ENCODE results near the gene ABCA3. TPM values are rescaled to one million over a fixed set of nuclear protein-coding genes. Genes with fewer than 3 reads are reported as not detected.
A peak's percentile ranks its signal among the peaks of the same experiment; 100 is the strongest.

Gene ABCA3
- total RNA-seq, 2 donors from 2014 or later, result 8.3 to 10.5 TPM

GRCh38 chr16:2337431-2338296 lies 2.9 kb downstream of the ABCA3 start:
- Mint-ChIP-seq H3K4me1 (peaks cover 13% of the 10 kb centered on the region), H3K27me3 (no peaks in the 10 kb centered on the region), H3K36me3 (ENCODE audit: low read depth) (peaks cover 2% of the 10 kb centered on the region), H3K27ac (no peak overlapping the region), H3K4me3 (peak overlapping the region; percentile 31)
- DNase-seq (no peak), ATAC-seq (no peak)
- H3K9me3 ChIP-seq (ENCODE audit: control insufficient read depth, low read length, poor library complexity, severe bottlenecking), result no peaks in the 10 kb centered on the region

DNA sequence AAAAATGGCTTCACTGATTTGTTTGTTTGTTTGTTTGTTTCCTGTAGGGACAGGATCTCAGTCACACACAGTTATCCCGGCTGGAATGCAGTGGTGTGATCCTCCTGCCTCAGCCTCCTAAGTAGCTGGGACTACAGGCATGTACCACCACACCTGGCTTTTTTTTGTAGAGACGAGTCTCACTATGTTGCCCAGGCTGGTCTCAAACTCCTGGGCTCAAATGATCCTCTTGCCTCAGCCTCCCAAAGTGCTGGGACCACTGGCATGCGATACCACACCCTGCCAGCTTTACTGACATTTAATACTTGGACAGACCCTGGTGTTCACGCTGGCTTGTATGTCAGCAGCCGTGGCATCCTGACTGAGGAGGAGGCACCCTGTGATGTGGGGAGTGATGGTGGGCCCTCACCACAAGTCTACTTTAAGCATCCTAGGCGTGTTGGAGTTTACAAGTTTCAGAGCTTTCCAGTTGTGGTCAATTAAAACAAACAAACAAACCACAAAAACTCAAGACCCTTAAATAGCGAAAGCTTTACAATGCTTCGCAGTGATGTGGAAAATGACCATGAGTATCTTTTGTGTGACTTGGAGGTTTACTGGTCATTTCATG lies 5.1 kb downstream of the ABCA3 start:
- peaks cover 10% of the 10 kb centered on the region for H3K4me1 Mint-ChIP-seq
- H3K9me3 ChIP-seq (ENCODE audit: control insufficient read depth, low read length, poor library complexity, severe bottlenecking), result no peaks in the 10 kb centered on the region
- no peaks in the 10 kb centered on the region for H3K36me3 Mint-ChIP-seq (ENCODE audit: low read depth)
- H3K27ac Mint-ChIP-seq, result no peak overlapping the region
- ATAC-seq, result no peak
- H3K27me3 Mint-ChIP-seq, result peaks cover 10% of the 10 kb centered on the region
- no peak overlapping the region for H3K4me3 Mint-ChIP-seq
- DNase-seq, result no peak

DNA sequence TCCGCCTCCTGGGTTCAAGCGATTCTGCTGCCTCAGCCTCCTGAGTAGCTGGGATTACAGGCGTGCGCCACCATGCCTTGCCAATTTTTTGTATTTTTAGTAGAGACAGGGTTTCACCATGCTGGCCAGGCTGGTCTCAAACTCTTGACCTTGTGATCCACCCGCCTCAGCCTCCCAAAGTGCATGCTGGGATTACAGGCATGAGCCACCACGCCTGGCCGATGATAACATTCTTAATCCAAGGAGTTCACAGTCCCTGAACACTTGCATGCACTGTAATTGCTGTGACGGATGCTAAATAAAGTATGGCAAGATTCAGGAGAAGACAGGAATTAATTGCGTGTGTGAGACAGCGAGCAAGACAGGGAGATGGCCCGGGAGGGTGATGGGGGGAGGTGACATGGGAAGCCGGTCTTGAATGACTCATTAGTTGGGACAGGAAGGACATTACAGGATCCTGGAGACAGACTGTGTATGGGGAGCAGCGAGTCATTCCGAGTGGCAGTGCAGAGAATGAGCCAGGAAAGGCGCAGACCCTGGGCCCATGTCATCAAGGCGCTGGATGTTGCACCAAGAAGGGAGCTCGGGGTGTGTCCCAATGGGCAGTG lies 6.7 kb downstream of the ABCA3 start:
- no peaks in the 10 kb centered on the region for H3K9me3 ChIP-seq (ENCODE audit: control insufficient read depth, low read length, poor library complexity, severe bottlenecking)
- Mint-ChIP-seq H3K4me3 (no peak overlapping the region), H3K27ac (no peak overlapping the region), H3K4me1 (peaks cover 3% of the 10 kb centered on the region), H3K27me3 (peaks cover 10% of the 10 kb centered on the region), H3K36me3 (ENCODE audit: low read depth) (no peaks in the 10 kb centered on the region)
- ATAC-seq (no peak), DNase-seq (no peak)

DNA sequence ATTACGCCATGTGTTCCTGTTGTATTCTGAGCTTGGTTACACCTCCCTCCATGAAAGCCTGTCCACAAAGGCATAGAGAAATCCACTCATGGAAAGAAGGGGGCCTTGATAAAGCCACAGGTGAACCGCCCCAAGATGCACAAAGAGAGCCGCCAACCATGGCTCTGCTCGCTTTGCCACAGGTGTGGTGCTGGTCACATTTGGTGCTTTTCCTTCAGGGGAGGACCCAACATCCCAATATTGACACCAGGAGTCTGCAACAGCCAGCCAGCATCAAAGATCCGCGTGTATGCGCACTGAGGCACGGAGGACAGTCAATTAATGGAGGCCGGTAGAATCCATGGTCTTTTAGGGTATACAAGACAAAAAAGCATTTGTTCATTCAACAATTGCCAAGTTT lies 7.3 kb downstream of the ABCA3 start:
- peaks cover 10% of the 10 kb centered on the region for H3K27me3 Mint-ChIP-seq
- peaks cover 3% of the 10 kb centered on the region for H3K4me1 Mint-ChIP-seq
- ATAC-seq (no peak), DNase-seq (no peak)
- no peak overlapping the region for H3K27ac Mint-ChIP-seq
- H3K4me3 Mint-ChIP-seq, result no peak overlapping the region
- H3K36me3 Mint-ChIP-seq (ENCODE audit: low read depth), result no peaks in the 10 kb centered on the region
- H3K9me3 ChIP-seq (ENCODE audit: control insufficient read depth, low read length, poor library complexity, severe bottlenecking), result no peaks in the 10 kb centered on the region

GRCh38 chr16:2331931-2332267 lies 8.6 kb downstream of the ABCA3 start:
- ATAC-seq (no peak), DNase-seq (no peak)
- peaks cover 10% of the 10 kb centered on the region for H3K27me3 Mint-ChIP-seq
- H3K9me3 ChIP-seq (ENCODE audit: control insufficient read depth, low read length, poor library complexity, severe bottlenecking), result no peaks in the 10 kb centered on the region
- no peaks in the 10 kb centered on the region for H3K36me3 Mint-ChIP-seq (ENCODE audit: low read depth)
- H3K27ac Mint-ChIP-seq, result no peak overlapping the region
- H3K4me3 Mint-ChIP-seq, result no peak overlapping the region
- no peaks in the 10 kb centered on the region for H3K4me1 Mint-ChIP-seq

GRCh38 chr16:2331199-2331930 lies 9.2 kb downstream of the ABCA3 start:
- no peak for ATAC-seq
- Mint-ChIP-seq H3K4me3 (no peak overlapping the region), H3K27me3 (peaks cover 10% of the 10 kb centered on the region), H3K27ac (peak overlapping the region; percentile 80), H3K4me1 (no peaks in the 10 kb centered on the region), H3K36me3 (ENCODE audit: low read depth) (no peaks in the 10 kb centered on the region)
- DNase-seq, result no peak
- no peaks in the 10 kb centered on the region for H3K9me3 ChIP-seq (ENCODE audit: control insufficient read depth, low read length, poor library complexity, severe bottlenecking)

GRCh38 chr16:2329532-2329931 lies 11.0 kb downstream of the ABCA3 start:
- ATAC-seq (no peak), DNase-seq (no peak)
- H3K4me1 Mint-ChIP-seq, result no peaks in the 10 kb centered on the region
- H3K4me3 Mint-ChIP-seq, result no peak overlapping the region
- peaks cover 10% of the 10 kb centered on the region for H3K27me3 Mint-ChIP-seq
- no peaks in the 10 kb centered on the region for H3K9me3 ChIP-seq (ENCODE audit: control insufficient read depth, low read length, poor library complexity, severe bottlenecking)
- H3K27ac Mint-ChIP-seq, result no peak overlapping the region
- H3K36me3 Mint-ChIP-seq (ENCODE audit: low read depth), result no peaks in the 10 kb centered on the region

- Mint-ChIP-seq H3K27ac (no peak overlapping the region), H3K27me3 (peaks cover 10% of the 10 kb centered on the region), H3K36me3 (ENCODE audit: low read depth) (no peaks in the 10 kb centered on the region), H3K4me1 (no peaks in the 10 kb centered on the region), H3K4me3 (no peak overlapping the region)
- H3K9me3 ChIP-seq (ENCODE audit: control insufficient read depth, low read length, poor library complexity, severe bottlenecking), result no peaks in the 10 kb centered on the region
- ATAC-seq, result no peak
- DNase-seq, result no peak
Observed at GRCh38 chr16:2328428-2328827, 12.1 kb downstream of the ABCA3 start.

DNA sequence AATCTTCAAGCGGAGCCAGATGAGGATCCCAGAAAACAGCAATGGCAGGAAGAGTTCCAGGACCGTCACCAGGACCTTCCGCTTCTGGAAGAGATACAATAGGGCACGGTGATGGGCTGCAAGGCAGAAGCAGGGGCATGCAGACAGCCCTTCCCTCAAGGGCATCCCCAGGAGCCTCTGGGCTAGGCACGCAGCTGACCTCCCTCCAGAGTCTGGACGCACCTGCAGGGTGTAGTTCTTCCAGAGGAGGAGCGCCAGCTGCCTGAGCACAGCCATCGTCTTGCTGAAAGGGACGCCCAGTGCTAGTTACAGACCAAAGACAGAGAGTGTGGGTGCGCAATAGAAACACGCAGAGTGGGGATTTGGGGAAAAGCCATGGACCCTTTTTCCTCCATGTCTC lies 14.3 kb downstream of the ABCA3 start:
- peaks cover 3% of the 10 kb centered on the region for H3K27me3 Mint-ChIP-seq
- no peak overlapping the region for H3K27ac Mint-ChIP-seq
- DNase-seq (no peak), ATAC-seq (no peak)
- no peaks in the 10 kb centered on the region for H3K9me3 ChIP-seq (ENCODE audit: control insufficient read depth, low read length, poor library complexity, severe bottlenecking)
- no peaks in the 10 kb centered on the region for H3K4me1 Mint-ChIP-seq
- no peak overlapping the region for H3K4me3 Mint-ChIP-seq
- H3K36me3 Mint-ChIP-seq (ENCODE audit: low read depth), result no peaks in the 10 kb centered on the region

- no peaks in the 10 kb centered on the region for H3K27me3 Mint-ChIP-seq
- no peaks in the 10 kb centered on the region for H3K36me3 Mint-ChIP-seq (ENCODE audit: low read depth)
- no peaks in the 10 kb centered on the region for H3K9me3 ChIP-seq (ENCODE audit: control insufficient read depth, low read length, poor library complexity, severe bottlenecking)
- no peaks in the 10 kb centered on the region for H3K4me1 Mint-ChIP-seq
- no peak overlapping the region for H3K27ac Mint-ChIP-seq
- no peak overlapping the region for H3K4me3 Mint-ChIP-seq
- DNase-seq (no peak), ATAC-seq (no peak)
Observed at GRCh38 chr16:2325791-2326190, 14.7 kb downstream of the ABCA3 start.

- no peaks in the 10 kb centered on the region for H3K4me1 Mint-ChIP-seq
- H3K9me3 ChIP-seq (ENCODE audit: control insufficient read depth, low read length, poor library complexity, severe bottlenecking), result no peaks in the 10 kb centered on the region
- no peaks in the 10 kb centered on the region for H3K27me3 Mint-ChIP-seq
- H3K36me3 Mint-ChIP-seq (ENCODE audit: low read depth), result no peaks in the 10 kb centered on the region
- DNase-seq (no peak), ATAC-seq (no peak)
- H3K27ac Mint-ChIP-seq, result no peak overlapping the region
- H3K4me3 Mint-ChIP-seq, result no peak overlapping the region
Observed at GRCh38 chr16:2325181-2325580, 15.3 kb downstream of the ABCA3 start.

- no peak for ATAC-seq
- Mint-ChIP-seq H3K36me3 (ENCODE audit: low read depth) (no peaks in the 10 kb centered on the region), H3K27ac (no peak overlapping the region), H3K4me3 (no peak overlapping the region), H3K4me1 (no peaks in the 10 kb centered on the region), H3K27me3 (no peaks in the 10 kb centered on the region)
- H3K9me3 ChIP-seq (ENCODE audit: control insufficient read depth, low read length, poor library complexity, severe bottlenecking), result no peaks in the 10 kb centered on the region
- DNase-seq, result no peak
Observed at GRCh38 chr16:2324296-2324859, 16.1 kb downstream of the ABCA3 start.

DNA sequence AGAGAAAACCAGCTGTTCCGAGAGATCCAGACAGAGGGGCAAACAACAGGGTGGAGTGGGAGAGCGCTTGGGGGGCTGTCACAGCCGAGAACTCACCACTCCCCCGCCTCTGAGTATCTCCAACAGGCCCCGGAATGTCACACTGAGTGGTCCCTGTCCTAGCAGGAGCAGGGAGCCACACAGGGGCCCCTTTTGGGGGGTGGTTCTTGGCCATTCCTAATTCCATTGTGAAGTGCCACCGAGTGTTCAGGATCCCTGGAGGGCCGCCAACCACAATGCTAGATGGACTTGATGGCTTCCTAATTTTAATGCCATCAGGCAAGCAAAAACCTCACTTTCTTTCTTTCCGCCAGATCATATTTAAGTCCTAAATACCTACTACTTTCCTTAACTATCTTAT lies 16.8 kb downstream of the ABCA3 start:
- no peak overlapping the region for H3K27ac Mint-ChIP-seq

More for the DNA sequence above, 16.8 kb downstream of the ABCA3 start:
- ATAC-seq (no peak), DNase-seq (no peak)
- Mint-ChIP-seq H3K27me3 (no peaks in the 10 kb centered on the region), H3K36me3 (ENCODE audit: low read depth) (no peaks in the 10 kb centered on the region), H3K4me3 (no peak overlapping the region), H3K4me1 (no peaks in the 10 kb centered on the region)
- no peaks in the 10 kb centered on the region for H3K9me3 ChIP-seq (ENCODE audit: control insufficient read depth, low read length, poor library complexity, severe bottlenecking)
